Fibroblast of mammary gland (primary cell): ENCODE results near the gene ZFYVE26.

Experiments
- DNase-seq: peaks from one replicate; pipeline ENCODE4 v3.0.0-alpha.2; 2010; ENCODE audit warnings: low read depth
- H3K4me3 ChIP-seq: 2 replicates; pipeline ENCODE4 v1.5.1; 2011; ENCODE audit warnings: low read depth, mild to moderate bottlenecking, low read length, moderate library complexity; ENCODE audit not compliant: control insufficient read depth
- TF ChIP-seq, protein P1 (sequence below): conservative IDR thresholded peaks from 2 replicates; pipeline ENCODE4 v1.5.1; 2011; ENCODE audit warnings: low read depth, low read length, inconsistent platforms; ENCODE audit not compliant: control insufficient read depth, insufficient read depth

Gene ZFYVE26

GRCh38 chr14:67785270-67786109 lies 30.9 kb downstream of the ZFYVE26 start:
- no peak overlapping the region for H3K4me3 ChIP-seq
- TF ChIP-seq, protein P1, sequence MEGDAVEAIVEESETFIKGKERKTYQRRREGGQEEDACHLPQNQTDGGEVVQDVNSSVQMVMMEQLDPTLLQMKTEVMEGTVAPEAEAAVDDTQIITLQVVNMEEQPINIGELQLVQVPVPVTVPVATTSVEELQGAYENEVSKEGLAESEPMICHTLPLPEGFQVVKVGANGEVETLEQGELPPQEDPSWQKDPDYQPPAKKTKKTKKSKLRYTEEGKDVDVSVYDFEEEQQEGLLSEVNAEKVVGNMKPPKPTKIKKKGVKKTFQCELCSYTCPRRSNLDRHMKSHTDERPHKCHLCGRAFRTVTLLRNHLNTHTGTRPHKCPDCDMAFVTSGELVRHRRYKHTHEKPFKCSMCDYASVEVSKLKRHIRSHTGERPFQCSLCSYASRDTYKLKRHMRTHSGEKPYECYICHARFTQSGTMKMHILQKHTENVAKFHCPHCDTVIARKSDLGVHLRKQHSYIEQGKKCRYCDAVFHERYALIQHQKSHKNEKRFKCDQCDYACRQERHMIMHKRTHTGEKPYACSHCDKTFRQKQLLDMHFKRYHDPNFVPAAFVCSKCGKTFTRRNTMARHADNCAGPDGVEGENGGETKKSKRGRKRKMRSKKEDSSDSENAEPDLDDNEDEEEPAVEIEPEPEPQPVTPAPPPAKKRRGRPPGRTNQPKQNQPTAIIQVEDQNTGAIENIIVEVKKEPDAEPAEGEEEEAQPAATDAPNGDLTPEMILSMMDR: no peak
- no peak for DNase-seq

DNA sequence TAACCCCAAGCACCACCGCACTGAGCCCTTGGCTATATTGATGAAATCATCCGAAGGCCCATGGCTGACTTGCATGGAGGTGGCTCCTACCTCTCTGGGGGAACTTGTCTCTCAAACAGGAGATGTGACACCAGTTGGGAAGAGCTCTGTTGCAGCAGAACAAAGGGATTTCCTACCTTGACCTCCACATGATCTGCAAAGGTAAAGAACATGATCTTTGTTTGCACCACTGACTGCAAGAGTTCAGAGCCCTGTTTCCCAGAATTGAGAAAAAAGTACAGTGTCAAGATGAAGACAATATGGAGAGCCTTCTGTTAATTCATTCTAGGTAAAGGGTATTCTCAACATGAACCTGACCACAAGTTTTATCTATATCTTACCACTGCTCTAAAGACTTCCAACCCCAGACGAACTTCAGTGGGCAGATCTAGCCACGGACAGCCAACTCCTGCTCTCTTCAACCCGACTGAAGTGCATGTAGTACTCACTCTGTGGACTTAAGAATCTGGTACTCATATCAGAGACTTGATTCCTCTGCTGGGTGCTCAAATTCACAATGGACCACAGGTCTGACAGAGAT lies 32.1 kb downstream of the ZFYVE26 start:
- DNase-seq: no peak
- H3K4me3 ChIP-seq: no peak overlapping the region
- TF ChIP-seq, protein P1: no peak

DNA sequence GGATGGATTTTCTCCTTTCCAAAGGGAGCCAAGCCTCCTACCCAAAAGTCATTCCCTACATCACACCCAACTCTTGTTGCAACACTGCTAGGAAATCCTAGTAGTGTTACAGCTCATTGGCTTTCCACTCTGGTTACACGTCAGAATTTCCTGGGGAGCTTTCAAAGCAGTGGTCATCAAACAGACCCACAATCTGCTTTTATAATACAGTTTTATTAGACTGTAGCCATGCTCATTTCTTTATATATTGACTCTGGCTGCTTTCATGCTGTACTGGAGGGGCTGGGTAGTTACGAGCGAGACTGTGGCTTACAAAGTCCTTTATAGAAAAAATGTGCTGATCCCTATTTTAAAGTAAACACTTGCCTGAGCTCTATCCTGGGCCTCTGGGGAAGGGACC lies 34.3 kb downstream of the ZFYVE26 start:
- H3K4me3 ChIP-seq: no peak overlapping the region
- TF ChIP-seq, protein P1: no peak
- no peak for DNase-seq

- no peak for DNase-seq
- TF ChIP-seq, protein P1: no peak
- no peak overlapping the region for H3K4me3 ChIP-seq
These were observed 37.6 kb downstream of the ZFYVE26 start for GRCh38 chr14:67778792-67779191.

GRCh38 chr14:67776653-67777322 lies 39.6 kb downstream of the ZFYVE26 start:
- no peak overlapping the region for H3K4me3 ChIP-seq
- no peak for DNase-seq
- TF ChIP-seq, protein P1: no peak

GRCh38 chr14:67773844-67774377 lies 42.5 kb downstream of the ZFYVE26 start:
- DNase-seq: no peak
- TF ChIP-seq, protein P1: no peak
- no peak overlapping the region for H3K4me3 ChIP-seq
